HG03097 (cell line): ENCODE data around the gene MYLK.
"Not testable (repeated sequence)": the region's sequence is repeated elsewhere in the genome, so short reads cannot be mapped to it uniquely, and the experiment has no call there.

ENCODE experiments used
- ATAC-seq: cut with Tn5 transposase; IDR thresholded peaks from one replicate; pipeline ENCODE4 v1.9.1; 2021; ENCODE audit not compliant: unreplicated experiment, low FRiP score

The MYLK gene

DNA sequence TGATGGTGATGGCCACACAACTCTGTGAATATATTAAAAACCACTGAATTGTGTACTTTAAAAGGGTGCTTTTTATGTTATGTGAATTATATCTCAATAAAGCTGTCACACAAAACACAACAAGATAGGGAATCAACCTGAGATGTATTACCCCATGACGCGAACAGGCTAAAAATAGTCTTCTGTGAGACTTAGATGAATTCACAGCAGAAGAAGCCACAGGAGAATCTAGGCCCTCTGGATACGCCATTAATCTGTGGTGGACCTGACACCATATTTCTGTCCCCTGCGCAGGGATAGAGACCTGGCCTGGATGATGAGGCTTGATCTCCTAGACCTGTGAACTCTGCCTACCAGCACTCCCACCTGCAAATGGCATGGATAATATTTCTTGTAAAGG, 153.3 kb downstream of the MYLK start:
- ATAC-seq, result no peak

DNA sequence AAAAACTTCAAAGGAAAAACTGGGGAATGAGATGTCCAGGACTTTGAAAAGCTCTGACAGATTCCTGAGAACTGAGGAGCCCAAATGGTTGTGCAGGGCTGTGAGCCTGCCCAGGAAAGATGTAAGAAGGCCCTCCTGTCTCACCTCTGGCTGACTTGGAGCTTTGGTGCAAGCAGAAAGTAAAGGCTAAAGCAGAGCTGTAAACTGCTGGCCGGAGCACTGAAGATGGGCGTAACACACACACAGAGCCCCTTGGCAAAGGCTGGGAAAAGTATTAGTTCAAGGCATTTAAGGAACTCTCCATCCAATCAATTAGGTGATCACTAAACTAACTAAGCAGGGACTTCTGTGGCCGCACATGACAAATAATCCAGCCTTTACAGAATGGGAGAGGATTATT, 155.1 kb downstream of the MYLK start:
- ATAC-seq, result no peak

DNA sequence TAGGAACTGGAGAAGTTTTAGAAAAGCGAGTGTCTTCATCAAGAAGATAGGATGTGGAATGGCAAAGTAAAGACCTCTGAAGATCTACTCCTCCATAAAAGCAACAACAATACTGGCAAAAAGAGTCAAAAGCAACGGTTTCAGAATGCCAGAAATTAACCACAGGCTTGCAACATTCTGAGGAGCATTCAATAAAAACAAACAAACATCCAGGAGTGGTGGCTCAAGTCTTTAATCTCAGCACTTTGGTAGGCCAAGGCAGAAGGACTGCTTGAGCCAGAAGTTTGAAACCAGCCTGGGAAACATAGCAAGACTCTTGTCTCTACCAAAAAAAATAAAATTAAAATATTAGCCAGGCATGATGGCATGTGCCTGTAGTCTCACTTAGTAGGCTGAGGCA, 156.1 kb downstream of the MYLK start:
- ATAC-seq, result no peak

DNA sequence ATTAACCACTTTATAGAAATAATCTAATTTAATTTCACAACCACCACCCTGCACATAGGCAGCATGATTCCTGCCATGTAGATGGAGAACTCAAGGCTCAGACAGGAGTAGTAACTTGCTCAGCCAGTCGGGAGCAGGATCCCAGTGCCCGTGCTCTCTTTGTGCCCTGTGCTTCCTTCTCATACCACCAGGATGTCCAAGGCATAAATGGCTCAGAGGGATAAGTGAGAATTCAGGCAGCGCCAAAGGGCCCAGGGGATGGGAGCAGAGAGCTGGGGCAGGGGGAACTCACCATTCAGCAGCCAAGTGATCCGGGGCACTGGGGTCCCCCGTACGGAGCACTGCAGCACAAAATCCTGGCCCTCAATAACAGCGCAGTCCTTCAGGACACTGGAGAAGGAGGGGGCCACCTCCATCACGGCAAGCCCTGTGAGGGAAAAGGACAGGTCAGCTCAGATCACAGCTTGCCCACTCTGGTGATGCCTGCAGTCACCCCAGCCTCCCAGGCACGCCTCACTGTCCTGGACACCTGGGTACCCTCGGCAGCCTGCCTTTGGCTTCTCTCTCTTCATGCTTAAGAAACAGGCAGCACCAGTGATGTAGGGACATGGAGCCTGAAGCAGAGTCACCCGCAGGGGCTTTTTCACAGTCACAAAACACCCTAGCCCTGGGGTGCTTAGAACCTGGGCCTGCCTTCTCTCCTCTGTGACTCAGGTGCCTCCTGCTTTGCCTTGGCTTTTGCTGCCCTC, 158.3 kb downstream of the MYLK start:
- ATAC-seq, result no peak

DNA sequence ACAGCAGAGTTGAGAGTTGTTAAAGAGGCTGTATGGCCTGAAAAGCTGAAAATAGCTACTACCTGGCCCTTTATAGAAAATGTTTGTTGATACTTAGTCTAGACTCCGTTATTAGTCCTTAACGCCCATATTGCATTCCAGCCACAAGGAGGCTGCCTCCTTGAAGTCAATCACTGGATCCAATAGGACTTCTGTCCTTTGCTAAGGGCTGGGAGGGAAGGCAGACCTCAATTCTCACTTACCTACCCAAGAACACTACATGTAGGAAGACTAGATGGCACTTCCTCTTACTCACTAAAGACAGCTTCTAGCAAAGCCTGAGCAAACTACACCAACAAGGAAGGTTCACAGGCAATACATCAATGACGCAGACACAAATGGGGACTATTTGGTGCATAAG, 159.8 kb downstream of the MYLK start:
- no peak for ATAC-seq

DNA sequence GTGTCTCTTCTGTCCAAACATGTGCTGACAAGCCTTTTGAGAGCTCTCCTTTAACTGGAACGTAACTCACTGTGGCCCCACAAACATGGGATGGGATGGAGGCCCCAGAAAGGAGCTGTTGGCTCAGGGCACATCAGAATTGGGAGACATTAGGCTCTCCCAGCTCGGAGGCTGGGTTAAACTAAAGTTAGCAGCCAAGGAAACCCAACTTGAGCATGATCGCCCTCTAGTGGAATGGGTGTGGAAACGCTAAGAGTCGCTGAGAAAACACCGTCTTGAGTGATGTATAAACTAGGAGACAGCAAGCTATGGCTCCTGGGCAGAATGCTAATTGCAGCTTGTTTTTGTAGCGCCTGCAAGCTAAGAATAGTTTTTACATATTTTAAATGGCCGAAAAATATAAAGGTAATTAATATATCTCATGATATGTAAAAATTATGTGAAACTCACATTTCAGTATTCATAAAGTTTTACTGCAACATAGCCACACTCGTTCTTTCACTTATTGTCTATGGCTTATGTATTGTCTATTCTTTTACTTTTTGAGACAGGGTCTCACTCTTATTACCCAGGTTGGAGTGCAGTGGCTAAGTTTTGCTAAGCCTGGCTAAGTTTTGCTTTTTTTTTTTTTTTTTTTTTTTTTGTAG, 160.5 kb downstream of the MYLK start:
- ATAC-seq, result no peak

DNA sequence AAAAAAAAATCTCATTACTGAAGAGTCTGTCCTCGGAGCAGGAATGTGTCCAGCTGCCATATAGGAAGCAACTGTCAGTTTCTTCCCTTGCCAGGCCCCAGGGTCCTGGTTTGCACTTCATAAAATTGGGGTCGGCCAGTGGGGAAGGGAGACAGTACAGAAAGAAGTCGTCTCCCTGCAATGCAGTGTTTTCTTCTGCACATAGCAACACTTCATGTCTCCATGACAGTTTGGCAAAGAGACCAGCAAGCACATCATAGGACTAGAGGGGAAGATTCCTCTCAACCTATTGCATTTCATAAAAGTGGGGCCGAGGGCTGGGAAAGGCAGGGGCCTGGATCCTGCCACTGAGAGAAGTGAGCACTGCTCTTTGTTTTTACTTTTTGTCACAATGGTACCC, 161.1 kb downstream of the MYLK start:
- ATAC-seq, result no peak

DNA sequence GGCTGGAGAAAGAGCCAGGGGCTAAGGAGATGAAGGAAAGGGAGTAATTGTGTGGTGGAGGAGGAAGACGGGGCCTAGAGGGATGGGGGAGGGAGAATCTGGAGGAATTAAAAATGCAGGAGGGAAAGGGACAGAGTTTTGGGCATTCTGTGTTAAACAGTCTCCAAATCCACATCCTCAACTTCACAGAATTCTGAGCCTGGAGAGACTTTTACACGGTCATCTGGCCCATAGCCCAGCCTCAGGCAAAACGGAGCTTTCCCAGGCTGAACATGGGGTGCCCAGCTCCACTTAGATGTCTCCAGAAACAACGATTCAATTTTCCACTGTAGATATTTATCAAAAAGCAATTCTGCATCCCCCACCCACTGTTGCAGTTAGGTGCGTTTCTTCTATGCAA, 161.7 kb downstream of the MYLK start:
- ATAC-seq, result no peak

DNA sequence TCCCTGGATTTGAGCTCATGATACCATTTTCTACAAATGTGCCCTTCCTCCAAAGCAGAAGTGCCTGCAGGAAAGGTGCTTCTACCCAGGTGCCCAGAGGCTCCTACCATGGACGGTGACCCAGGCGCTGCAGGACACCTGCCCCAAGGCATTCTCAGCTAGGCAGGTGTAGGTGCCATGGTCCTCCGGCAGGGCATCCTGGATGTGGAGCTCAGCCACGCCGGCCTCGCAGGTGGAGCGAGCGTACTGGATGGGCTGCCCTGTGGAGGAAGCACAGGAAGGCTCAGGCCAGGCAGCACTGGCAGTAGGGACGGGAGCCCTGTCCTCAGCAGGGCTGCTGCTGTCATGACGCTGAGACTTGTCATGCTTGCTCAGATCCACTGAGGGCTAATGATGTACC, 162.1 kb downstream of the MYLK start:
- no peak for ATAC-seq

DNA sequence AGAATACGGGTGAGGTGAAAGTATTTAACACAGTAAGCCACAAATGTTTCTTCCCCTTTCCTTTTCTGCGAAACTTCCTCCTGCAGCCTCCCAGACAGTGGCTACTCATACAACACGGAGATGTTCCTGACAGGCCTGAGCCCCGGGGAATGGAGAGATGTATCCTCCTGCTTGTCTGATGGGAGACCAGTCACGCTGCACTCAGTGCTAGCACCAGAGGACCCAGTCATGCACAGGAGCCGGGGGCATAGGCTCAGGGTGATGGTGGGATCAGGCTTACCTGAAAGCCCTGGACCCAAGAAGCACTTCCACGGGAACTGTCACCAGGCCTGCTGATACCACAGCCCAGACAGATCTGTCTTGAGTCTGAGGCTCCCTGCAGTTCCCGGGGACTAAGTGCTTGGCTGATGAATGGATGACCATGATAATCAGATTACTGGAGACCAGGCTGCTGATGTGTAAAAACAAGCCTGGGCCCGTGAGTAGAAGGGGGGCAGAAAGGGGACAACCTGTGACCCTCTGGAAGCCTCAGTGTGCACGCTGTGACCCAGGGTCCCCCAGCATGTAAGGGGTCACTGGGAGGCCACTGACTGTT, 162.9 kb downstream of the MYLK start:
- not testable (repeated sequence) for ATAC-seq

DNA sequence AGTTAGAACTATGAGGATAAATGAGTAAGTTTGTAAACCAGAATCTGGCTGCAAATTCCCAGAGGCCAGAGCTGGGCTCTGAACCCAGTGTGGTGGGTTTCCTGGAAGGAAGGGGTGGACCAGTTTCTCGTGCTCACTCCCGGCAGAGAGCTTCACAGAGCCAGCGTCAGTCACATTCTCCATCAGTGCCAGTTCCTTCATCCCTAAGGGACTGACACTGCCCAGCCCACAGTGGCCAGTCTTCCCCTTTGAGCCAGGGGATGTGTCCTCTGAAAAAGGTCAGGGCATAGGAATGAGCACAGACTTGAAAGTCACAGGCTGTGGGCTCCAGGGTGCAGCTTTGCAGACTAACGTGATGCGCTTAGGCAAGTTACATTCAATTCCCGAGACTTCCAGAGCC, 163.5 kb downstream of the MYLK start:
- no peak for ATAC-seq

DNA sequence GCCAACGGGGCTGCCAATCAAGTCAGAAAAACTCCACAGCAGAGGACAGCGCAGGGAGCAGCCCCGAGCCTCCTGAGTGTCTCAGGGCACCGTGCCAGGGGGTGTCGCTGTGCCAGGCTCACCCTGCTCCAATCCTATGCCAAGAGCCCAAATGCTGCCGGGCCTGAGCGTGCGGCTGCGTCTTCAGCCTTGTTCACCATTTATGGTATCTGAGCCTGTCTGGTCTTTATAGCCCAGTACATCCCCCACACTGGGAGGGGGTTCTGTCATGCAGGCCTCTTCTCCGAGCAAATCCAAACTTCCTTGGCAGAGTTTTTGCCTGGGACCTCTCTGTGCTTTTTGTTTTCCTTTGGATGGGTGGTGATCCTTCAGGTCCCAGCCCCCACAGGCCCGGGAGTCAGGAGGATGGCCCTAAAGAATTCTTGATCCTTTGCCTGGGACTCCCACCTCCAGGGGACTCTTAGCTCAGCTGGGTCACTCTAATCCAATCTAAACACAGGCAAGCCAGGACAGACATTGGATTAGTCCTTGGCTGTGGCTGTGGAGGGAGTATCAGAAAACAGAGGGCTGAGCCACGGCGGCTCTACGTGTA, 164.2 kb downstream of the MYLK start:
- ATAC-seq, result no peak

DNA sequence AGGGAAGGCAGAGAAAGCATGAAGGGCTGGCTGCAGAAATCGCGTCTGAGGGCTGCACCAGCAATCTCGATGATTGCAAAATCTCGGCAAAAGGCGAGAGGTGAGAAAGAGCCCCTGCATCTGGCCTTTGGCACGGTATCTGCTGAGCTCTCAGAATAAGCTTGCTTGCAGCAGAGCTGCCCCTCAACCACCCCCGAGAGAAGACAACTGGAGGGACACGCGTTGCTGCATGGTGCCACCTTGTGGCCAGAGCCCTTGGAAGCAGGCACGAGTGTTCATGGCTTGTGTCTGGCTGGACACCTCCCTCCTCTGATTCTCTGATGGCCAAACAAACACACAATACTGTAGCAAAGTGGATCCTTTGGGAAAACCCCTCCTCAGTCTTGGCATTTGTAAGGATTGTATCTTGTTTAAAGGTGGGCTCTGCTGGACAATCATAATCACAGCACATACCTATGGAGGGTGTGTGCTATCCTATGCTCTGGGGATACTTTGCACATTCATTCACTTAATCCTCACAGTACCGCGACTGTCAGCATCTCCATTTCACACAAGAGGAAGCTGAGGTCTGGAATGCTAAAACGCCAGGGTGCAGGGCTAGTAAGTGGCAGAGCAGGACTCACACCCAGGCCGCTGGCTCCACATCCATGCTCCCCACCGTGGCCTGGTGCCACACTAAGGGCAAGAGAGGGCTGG, 164.9 kb downstream of the MYLK start:
- ATAC-seq, result not testable (repeated sequence)

DNA sequence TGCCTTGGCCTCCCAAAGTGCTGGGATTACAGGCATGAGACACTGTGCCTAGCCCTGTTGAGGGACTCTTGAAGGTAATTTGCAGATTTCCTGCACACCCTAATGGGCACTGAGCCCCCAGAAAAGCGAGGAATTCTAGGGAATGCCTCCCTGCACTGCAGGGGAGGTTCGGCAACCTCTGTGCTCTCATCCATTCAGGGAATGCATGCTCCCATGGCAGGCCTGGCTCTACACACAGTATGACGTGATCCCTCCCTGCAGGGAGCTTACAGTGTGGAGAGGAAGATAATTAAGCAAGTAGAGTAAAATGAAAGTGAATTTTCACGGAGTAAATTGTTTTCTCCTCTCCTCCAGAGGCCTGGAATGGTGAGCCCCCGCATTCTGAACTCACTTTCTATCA, 166.0 kb downstream of the MYLK start:
- ATAC-seq, result no peak

DNA sequence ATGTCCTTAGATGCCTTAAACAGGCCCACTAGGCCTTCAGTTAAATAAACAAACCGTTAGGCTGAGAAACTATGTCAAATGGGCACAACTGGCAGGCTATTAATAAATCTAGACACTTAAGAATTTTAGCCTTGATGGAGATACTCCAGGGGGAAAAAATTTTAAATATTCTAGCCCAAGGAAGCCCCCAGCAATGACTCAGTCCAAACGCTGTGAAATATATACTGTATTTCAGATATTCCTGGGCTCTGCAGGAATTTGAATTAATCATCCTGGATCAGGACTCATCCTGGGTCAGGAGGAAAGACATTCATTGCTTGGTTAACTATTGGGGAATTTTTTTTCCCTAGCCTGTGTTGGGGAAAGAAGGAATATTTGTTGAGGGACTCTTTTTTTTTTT, 166.7 kb downstream of the MYLK start:
- ATAC-seq, result not testable (repeated sequence)

DNA sequence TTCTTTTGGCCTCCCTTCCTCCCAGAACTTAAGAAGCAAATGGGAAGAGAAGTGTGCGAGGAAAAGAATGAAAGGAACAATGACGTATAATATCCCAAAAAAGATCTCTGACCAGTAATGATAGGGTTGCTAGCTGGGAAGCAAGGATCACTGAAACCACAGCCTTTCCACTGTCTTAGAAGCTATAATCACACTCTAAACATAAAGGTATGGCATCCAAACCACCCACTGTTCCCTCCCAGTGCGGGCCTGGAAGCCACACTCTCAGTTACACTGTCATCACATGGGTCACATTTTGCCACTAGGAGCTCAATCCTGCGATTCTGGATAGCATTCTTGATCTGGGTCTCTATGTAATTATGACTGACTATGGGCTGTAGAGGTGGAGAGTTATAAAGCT, 167.7 kb downstream of the MYLK start:
- ATAC-seq, result no peak

DNA sequence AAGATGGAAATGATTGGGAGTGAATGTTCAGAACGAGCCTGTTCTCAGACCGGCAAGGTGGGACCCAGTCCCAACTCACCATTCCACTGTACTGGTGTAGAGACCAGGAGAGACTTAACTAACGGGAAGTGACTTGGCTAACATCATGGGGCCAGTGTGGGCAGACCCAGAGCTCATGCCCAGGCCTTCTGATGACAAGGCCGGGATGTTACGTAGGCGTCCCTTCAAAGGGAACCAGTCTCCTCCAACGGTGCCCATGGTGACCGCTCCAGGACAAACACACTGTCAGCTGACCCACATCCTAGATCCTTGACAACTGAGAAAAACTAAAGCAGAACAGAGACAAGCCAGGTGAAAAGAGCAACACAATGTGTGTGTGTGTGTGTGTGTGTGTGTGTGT, 170.9 kb downstream of the MYLK start:
- no peak for ATAC-seq

DNA sequence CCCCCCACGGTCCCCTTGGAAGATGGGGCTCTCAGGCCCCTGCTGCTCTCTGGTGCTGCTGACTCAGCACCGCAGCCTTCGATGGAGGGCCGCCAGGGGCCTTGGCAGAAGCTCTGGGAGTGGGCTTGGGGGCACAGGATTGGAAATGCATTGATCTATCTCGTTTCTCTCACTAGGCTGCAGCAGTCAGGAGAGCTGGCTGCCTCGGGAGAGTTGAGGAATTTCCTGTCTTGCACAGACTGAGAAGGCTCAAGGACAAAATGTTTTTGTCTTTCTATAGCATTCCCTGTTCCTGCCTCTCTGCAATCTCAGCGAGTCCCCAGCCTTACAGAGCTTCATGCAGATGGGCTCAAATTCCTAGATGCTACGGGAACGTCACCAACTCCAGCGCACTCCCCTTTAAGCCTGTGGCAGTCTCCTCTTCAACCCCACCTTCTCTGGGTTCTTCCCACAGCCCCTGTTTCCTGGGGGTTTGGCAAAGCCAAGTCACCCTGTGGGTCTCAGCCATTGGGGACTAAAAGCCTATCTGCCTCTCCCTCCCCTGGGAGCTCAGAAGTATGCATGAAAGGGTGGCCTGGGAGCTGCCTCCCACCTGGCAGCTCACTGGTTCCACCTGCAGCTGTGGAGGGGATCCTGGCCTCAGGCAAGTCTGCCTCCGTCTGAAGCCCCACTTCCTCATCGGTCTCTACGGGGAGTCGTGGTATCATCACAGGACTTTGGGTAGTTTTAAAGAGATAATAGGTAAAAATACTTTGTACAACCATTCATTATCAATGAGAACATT, 171.9 kb downstream of the MYLK start:
- ATAC-seq, result no peak

DNA sequence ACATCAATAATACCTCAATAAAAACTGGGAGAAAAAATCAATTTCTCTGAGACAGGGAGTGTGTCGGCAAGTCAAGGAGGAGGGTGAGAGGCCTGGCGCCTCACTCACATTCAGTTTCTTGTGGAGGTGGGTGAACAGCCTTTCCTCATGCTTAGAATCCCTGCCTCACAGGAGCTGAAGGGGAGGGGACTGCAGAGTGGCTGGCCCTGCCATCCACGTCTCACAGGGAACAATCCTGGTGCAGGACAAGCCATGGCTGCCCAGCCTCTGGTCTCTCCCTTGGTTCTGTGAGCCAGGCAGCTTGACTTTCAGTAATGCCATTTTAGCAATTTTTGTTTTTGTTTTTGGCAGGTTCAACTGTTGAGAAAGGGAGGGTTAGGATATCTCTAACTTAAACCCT, 172.8 kb downstream of the MYLK start:
- ATAC-seq, result no peak

DNA sequence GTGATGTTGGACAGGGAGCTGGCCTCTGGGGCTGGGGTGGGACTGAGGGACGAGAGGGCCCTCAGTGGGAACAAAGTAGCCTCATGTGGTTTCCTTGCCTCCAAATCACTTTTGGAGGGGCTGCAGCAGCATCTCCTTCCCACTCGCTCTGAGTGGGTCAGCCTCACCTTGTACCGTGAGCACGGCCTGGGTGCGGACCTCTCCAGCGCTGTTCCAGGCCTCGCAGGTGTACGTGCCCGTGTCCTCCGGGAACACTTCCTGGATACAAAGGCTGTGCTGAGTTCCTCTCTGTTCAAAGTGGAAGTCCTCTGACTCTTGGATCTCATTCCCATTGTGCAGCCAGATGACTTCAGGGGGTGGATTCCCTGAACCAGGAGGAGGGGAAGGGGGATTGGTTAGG, 175.6 kb downstream of the MYLK start:
- no peak for ATAC-seq
